H1 (cell line): ENCODE results near the gene UBL5. TPM values are rescaled to one million over a fixed set of nuclear protein-coding genes. Genes with fewer than 3 reads are reported as not detected.

ENCODE experiments used
- CTCF ChIA-PET: fragments of 300-600 bp; sonication (Branson Sonifier 250); formaldehyde crosslinking; loops from one replicate; lab custom pipeline; 2021; ENCODE audit not compliant: partially characterized antibody; lab: Charles Lee
- POLR2A ChIA-PET: fragments of 300-600 bp; sonication (Branson Sonifier 250); formaldehyde crosslinking; loops from one replicate; lab custom pipeline; 2021; ENCODE audit warnings: inconsistent platforms; ENCODE audit not compliant: partially characterized antibody; lab: Charles Lee
- DNase-seq, 2 experiments: peaks; one replicate each; pipeline versions ENCODE4 v3.0.0 to v3.0.0-alpha.2; 2010 to 2022; ENCODE audit warnings: low spot score in 2 of 2, low read depth in 1 of 2, mixed read lengths in 1 of 2
- FAIRE-seq: peaks from 2 replicates; lab custom pipeline; 2011; peaks lifted over from hg19 to GRCh38; lab: Jason Lieb, UNC
- H2AFZ ChIP-seq: 2 replicates; pipeline ENCODE4 v1.8.1; 2012; ENCODE audit warnings: low read length, inconsistent platforms
- H2AK5ac ChIP-seq: 2 replicates; pipeline ENCODE4 v1.6.1; 2013; ENCODE audit warnings: low read depth, low read length
- H2BK120ac ChIP-seq: replicated peaks from 2 replicates; pipeline ENCODE3; 2013; ENCODE audit warnings: low read depth, low read length, inconsistent platforms
- H2BK12ac ChIP-seq: 2 replicates; pipeline ENCODE4 v1.6.1; 2013; ENCODE audit warnings: low read depth, low read length
- H2BK15ac ChIP-seq: 2 replicates; pipeline ENCODE4 v1.6.1; 2013; ENCODE audit warnings: low read length
- H2BK20ac ChIP-seq: 2 replicates; pipeline ENCODE4 v1.6.1; 2013; ENCODE audit warnings: low read length
- H2BK5ac ChIP-seq: 2 replicates; pipeline ENCODE4 v1.6.1; 2013; ENCODE audit warnings: low read depth, low read length
- H3K14ac ChIP-seq: 2 replicates; pipeline ENCODE4 v1.6.1; 2013; ENCODE audit warnings: inconsistent platforms; ENCODE audit not compliant: insufficient read length
- H3K18ac ChIP-seq: 2 replicates; pipeline ENCODE4 v1.6.1; 2013; ENCODE audit warnings: low read length; ENCODE audit errors: extremely low read depth
- H3K23ac ChIP-seq: 2 replicates; pipeline ENCODE4 v1.6.1; 2013; ENCODE audit warnings: inconsistent platforms; ENCODE audit not compliant: insufficient read length
- H3K23me2 ChIP-seq: 2 replicates; pipeline ENCODE4 v1.6.1; 2013; ENCODE audit warnings: low read depth, low read length
- H3K27ac ChIP-seq: 2 replicates; pipeline ENCODE4 v1.6.1; 2011; ENCODE audit warnings: low read depth, low read length, inconsistent platforms
- H3K27me3 ChIP-seq, 4 experiments: replicated peaks in 1 of 4; 1 replicate in 1 of 4; 2 replicates in 3 of 4; pipeline versions ENCODE4 v1.6.1 to v1.8.1; 2011 to 2013; ENCODE audit warnings: low read length in 3 of 4, mild to moderate bottlenecking in 3 of 4, inconsistent platforms in 2 of 4, mixed read lengths in 2 of 4, moderate library complexity in 1 of 4; ENCODE audit not compliant: control insufficient read depth in 3 of 4, insufficient read depth in 3 of 4; ENCODE audit errors: extremely low read depth in 1 of 4
- H3K36me3 ChIP-seq, 4 experiments: 2 replicates each; pipeline versions ENCODE4 v1.6.1 to v1.8.1; 2011 to 2013; ENCODE audit warnings: mild to moderate bottlenecking in 4 of 4, low read length in 3 of 4, moderate library complexity in 2 of 4, control low read depth in 1 of 4, inconsistent platforms in 1 of 4; ENCODE audit not compliant: insufficient read depth in 4 of 4, control insufficient read depth in 2 of 4
- H3K4ac ChIP-seq: replicated peaks from 2 replicates; pipeline ENCODE3; 2013; ENCODE audit warnings: low read length, low read depth, mixed read lengths, inconsistent platforms; ENCODE audit not compliant: insufficient read length
- H3K4me1 ChIP-seq, 4 experiments: replicated peaks in 1 of 4; 1 replicate in 1 of 4; 2 replicates in 3 of 4; pipeline versions ENCODE4 v1.6.1 to v1.8.1; 2011 to 2013; ENCODE audit warnings: low read length in 3 of 4, inconsistent platforms in 2 of 4, mixed read lengths in 1 of 4; ENCODE audit not compliant: insufficient read depth in 4 of 4, control insufficient read depth in 3 of 4
- H3K4me2 ChIP-seq, 2 experiments: 2 replicates each; pipeline versions ENCODE4 v1.6.1 to v1.8.1; 2011 to 2013; ENCODE audit warnings: low read depth in 2 of 2, low read length in 2 of 2, control low read depth in 1 of 2, inconsistent platforms in 1 of 2, mild to moderate bottlenecking in 1 of 2; ENCODE audit not compliant: insufficient read depth in 1 of 2
- H3K4me3 ChIP-seq, 4 experiments: fragments of 200-600, 300-600 bp in 1 of 4; sonication (generic), shearing (Covaris generic), sonication (Bioruptor Twin) in 1 of 4; 2 replicates each; pipeline versions ENCODE4 v1.5.1 to v1.8.1; 2011 to 2016; ENCODE audit warnings: low read length in 4 of 4, low read depth in 3 of 4, control low read depth in 2 of 4, inconsistent platforms in 2 of 4, mild to moderate bottlenecking in 2 of 4, mixed read lengths in 1 of 4, moderate library complexity in 1 of 4; ENCODE audit not compliant: insufficient read depth in 2 of 4; ENCODE audit errors: extremely low read depth in 1 of 4
- H3K56ac ChIP-seq: replicated peaks from 2 replicates; pipeline ENCODE3; 2013; ENCODE audit warnings: low read depth, mild to moderate bottlenecking, mixed read lengths, low read length, inconsistent platforms; ENCODE audit not compliant: insufficient read length
- H3K79me1 ChIP-seq: 2 replicates; pipeline ENCODE4 v1.6.1; 2013; ENCODE audit warnings: low read depth, low read length, control low read depth
- H3K79me2 ChIP-seq, 2 experiments: 2 replicates each; pipeline versions ENCODE4 v1.6.1 to v1.8.1; 2012 to 2013; ENCODE audit warnings: low read length in 2 of 2, mild to moderate bottlenecking in 2 of 2, inconsistent platforms in 1 of 2; ENCODE audit not compliant: insufficient read depth in 2 of 2, control insufficient read depth in 1 of 2
- H3K9ac ChIP-seq, 4 experiments: replicated peaks in 1 of 4; 1 replicate in 1 of 4; 2 replicates in 3 of 4; pipeline versions ENCODE4 v1.6.1 to v1.8.1; 2011 to 2013; ENCODE audit warnings: low read depth in 3 of 4, low read length in 3 of 4, control low read depth in 2 of 4, mild to moderate bottlenecking in 2 of 4, moderate library complexity in 2 of 4, inconsistent platforms in 1 of 4; ENCODE audit errors: extremely low read depth in 1 of 4
- H3K9me3 ChIP-seq, 2 experiments: 2 replicates each; pipeline versions ENCODE4 v1.6.1 to v1.8.1; 2012 to 2013; ENCODE audit warnings: mild to moderate bottlenecking in 2 of 2, moderate library complexity in 2 of 2, control low read depth in 1 of 2, inconsistent platforms in 1 of 2, low read depth in 1 of 2, low read length in 1 of 2, mixed read lengths in 1 of 2; ENCODE audit not compliant: insufficient read depth in 2 of 2
- H4K20me1 ChIP-seq, 2 experiments: replicated peaks in 1 of 2; 2 replicates each; pipeline versions ENCODE3 to v1.8.1; 2011 to 2013; ENCODE audit warnings: inconsistent platforms in 2 of 2, low read length in 2 of 2, mild to moderate bottlenecking in 1 of 2; ENCODE audit not compliant: insufficient read depth in 2 of 2, control insufficient read depth in 1 of 2
- H4K5ac ChIP-seq: 2 replicates; pipeline ENCODE4 v1.6.1; 2013; ENCODE audit warnings: low read length, low read depth, mixed read lengths, inconsistent platforms; ENCODE audit not compliant: insufficient read length
- H4K8ac ChIP-seq: 2 replicates; pipeline ENCODE4 v1.8.0; 2013; ENCODE audit warnings: mild to moderate bottlenecking, moderate library complexity, low read length, inconsistent platforms; ENCODE audit not compliant: insufficient read depth; ENCODE audit errors: extremely low read depth
- H4K91ac ChIP-seq: replicated peaks from 2 replicates; pipeline ENCODE3; 2013; ENCODE audit warnings: low read length, mixed read lengths, inconsistent platforms; ENCODE audit not compliant: insufficient read length
- NANOG ChIP-seq: IDR thresholded peaks from 2 replicates; pipeline ENCODE4 v1.6.1; 2011; ENCODE audit warnings: low read length, low read depth, mild to moderate bottlenecking, inconsistent platforms; ENCODE audit not compliant: insufficient read depth, poor library complexity, severe bottlenecking
- WGBS, 2 experiments: shearing (Covaris generic) in 1 of 2; methylation state at CpG; one replicate each; pipeline versions ENCODE4 v1.1.6 to v1.1.7; 2013 to 2015; ENCODE audit warnings: low lambda C conversion rate in 2 of 2, mixed read lengths in 2 of 2, inconsistent platforms in 1 of 2, low coverage in 1 of 2, missing lambda C conversion rate in 1 of 2; ENCODE audit not compliant: insufficient replicate concordance in 2 of 2, insufficient coverage in 1 of 2, insufficient read length in 1 of 2; ENCODE audit errors: extremely low coverage in 1 of 2, missing lambda C conversion rate in 1 of 2; 5-methylcytosine and 5-hydroxymethylcytosine counted together
- polyA plus RNA-seq, 7 experiments: library from polyadenylated mRNA; depleted of rRNA in 3 of 7; stranded (reverse) in 5 of 7; unstranded in 2 of 7; fragments of >200 nt in 5 of 7; fragments of 200-250 nt in 2 of 7; gene quantifications; 1 replicate in 5 of 7; 2 replicates in 1 of 7; 4 replicates in 1 of 7; pipeline versions ENCODE4 v1.2.1 to v1.2.3, GENCODE V29; 2011 to 2013; ENCODE audit warnings: missing spikeins in 2 of 7, mixed read lengths in 2 of 7
- total RNA-seq: library from RNA; stranded (reverse); fragmentation: NEBNext Ultra II Directional; extraction: Animal tissue kit (Norgen Biotek cat#: 25700); gene quantifications from 2 replicates; pipeline ENCODE4 v1.2.1, GENCODE V29; 2021

The UBL5 gene
- total and polyA plus RNA-seq, 2 of the 8 experiments (the other 6 are each of a cell fraction or from before 2014, with no cell fraction given), result 416 to 1,209 TPM

DNA sequence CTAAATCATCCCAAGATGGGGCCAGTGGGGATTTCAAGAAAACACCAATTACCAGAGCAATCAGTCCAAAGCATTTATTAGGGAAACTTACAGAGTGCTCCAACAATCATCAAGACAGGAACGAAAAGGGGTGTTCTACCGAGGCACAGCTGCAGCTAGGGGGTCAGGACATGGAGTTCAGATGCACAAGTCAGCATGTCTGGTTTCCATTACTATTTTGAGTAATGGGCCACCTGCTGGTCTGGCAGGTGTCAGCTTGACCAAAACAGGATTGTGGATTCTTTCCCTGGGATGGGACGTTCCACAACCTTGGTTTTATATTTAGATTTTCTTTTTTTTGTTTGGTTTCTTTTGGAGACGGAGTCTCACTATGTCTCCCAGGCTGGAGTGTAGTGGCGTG is 3.9 kb upstream of the UBL5 start:
- no peak overlapping the region for H3K14ac ChIP-seq
- no peak overlapping the region for H3K4me3 ChIP-seq
- no peak overlapping the region for H2AFZ ChIP-seq
- 93% methylated on average over 5 of the region's 5 CpGs; no CpG with 5 or more reads in 1 of the 2 experiments for WGBS, 2 experiments
- no peak overlapping the region for H3K23ac ChIP-seq
- H2AK5ac ChIP-seq, result no peak overlapping the region
- H4K5ac ChIP-seq, result no peak overlapping the region
- no peak overlapping the region for H3K4ac ChIP-seq
- peaks cover 0 to 7% of the 10 kb centered on the region in 2 experiments for H4K20me1 ChIP-seq
- H3K79me1 ChIP-seq, result peaks cover 5% of the 10 kb centered on the region
- H3K4me1 ChIP-seq, result peaks cover 2 to 7% (median 4%) of the 10 kb centered on the region in 4 experiments; a peak in 6 of 7 replicates
- H3K4me2 ChIP-seq, result no peak overlapping the region
- no peak overlapping the region for H4K91ac ChIP-seq
- H3K27ac ChIP-seq, result no peak overlapping the region
- H4K8ac ChIP-seq, result no peak overlapping the region
- H2BK12ac ChIP-seq, result no peak overlapping the region
- no peak for TF ChIP-seq NANOG
- H3K9ac ChIP-seq, result no peak overlapping the region; a peak in 1 of 7 replicates
- no peak overlapping the region for H2BK15ac ChIP-seq
- H2BK5ac ChIP-seq, result no peak overlapping the region
- no peak overlapping the region for H2BK120ac ChIP-seq
- FAIRE-seq (no peak), DNase-seq (no peak)
- ChIA-PET CTCF (no interaction called here), POLR2A (interaction anchor here (1.5 kb wide), 1 partner anchor 286 kb away, joined by 3 read pairs; no protein-coding TSS in a partner anchor)
- H3K18ac ChIP-seq, result no peak overlapping the region
- H3K27me3 ChIP-seq, result no peaks in the 10 kb centered on the region
- H2BK20ac ChIP-seq, result no peak overlapping the region
- H3K56ac ChIP-seq, result no peak overlapping the region
- H3K79me2 ChIP-seq, result peaks cover 12 to 23% of the 10 kb centered on the region in 2 experiments
- no peaks in the 10 kb centered on the region for H3K9me3 ChIP-seq
- peaks cover 9% of the 10 kb centered on the region; the same call in 1 of the 2 replicates for H3K23me2 ChIP-seq
- no peaks in the 10 kb centered on the region for H3K36me3 ChIP-seq
